Sigmoid colon (tissue), 3 donors: ENCODE measurements around the gene CAPRIN1.
"Not testable (repeated sequence)": the region's sequence is repeated elsewhere in the genome, so short reads cannot be mapped to it uniquely, and the experiment has no call there.

ENCODE experiments used
- POLR2A ChIP-seq, 2 donors: fragments of 450-650 bp; IDR thresholded peaks; one replicate each; pipeline ENCODE4 v1.6.1; 2016; ENCODE audit warnings: antibody characterized with exemption in 2 of 2, mild to moderate bottlenecking in 2 of 2, moderate library complexity in 2 of 2
- TF ChIP-seq, protein P1 (sequence below), 4 experiments: fragments of 450-650 bp in 3 of 4; fragments of 200-600 bp in 1 of 4; IDR thresholded peaks; one replicate each; pipeline ENCODE4 v1.5.1; 2016 to 2019; ENCODE audit warnings: antibody characterized with exemption in 4 of 4, mild to moderate bottlenecking in 3 of 4, moderate library complexity in 2 of 4

DNA sequence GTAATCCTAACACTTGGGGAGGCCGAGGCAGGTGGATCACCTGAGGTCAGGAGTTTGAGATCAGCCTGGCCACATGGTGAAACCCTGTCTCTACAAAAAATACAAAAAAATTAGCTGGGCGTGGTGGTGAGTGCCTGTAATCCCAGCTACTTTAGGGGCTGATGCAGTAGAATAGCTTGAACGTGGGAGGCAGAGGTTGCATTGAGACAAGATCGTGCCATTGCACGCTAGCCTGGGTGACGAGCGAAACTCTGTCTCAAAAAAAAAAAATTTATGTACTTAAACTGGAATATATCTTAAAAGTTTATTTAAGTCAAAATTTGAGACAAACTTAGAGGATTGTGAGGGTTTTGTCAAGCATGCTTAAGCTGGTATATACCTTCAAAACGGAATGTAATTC, 19.8 kb downstream of the CAPRIN1 start:
- TF ChIP-seq, protein P1, sequence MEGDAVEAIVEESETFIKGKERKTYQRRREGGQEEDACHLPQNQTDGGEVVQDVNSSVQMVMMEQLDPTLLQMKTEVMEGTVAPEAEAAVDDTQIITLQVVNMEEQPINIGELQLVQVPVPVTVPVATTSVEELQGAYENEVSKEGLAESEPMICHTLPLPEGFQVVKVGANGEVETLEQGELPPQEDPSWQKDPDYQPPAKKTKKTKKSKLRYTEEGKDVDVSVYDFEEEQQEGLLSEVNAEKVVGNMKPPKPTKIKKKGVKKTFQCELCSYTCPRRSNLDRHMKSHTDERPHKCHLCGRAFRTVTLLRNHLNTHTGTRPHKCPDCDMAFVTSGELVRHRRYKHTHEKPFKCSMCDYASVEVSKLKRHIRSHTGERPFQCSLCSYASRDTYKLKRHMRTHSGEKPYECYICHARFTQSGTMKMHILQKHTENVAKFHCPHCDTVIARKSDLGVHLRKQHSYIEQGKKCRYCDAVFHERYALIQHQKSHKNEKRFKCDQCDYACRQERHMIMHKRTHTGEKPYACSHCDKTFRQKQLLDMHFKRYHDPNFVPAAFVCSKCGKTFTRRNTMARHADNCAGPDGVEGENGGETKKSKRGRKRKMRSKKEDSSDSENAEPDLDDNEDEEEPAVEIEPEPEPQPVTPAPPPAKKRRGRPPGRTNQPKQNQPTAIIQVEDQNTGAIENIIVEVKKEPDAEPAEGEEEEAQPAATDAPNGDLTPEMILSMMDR (IDR thresholded peaks at IDR 0.05), result not testable (repeated sequence)
- not testable (repeated sequence) for TF ChIP-seq POLR2A (IDR thresholded peaks at IDR 0.05)
